ENCODE measurements around the gene CORO2B.

DNA sequence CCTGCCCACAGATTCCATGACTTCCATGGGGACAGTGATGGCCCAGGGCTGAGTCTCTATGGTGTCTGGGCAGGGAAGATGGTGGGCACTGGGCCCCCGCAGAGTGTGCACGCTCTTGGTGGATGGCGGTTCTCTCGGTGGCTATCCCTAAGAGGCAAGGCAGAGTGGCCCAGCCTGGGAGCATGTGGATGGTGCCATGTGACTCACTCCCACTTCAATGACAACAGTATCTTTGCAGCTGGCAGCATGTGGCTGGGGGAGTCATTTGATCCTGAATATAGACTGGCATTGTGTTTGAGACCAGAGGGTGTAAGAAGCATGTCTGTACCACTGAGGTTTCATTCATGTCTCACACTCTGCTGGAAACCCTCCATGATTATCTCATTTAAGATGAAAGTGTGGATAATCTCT, 101.2 kb downstream of the CORO2B start:
- TF ChIP-seq ZNF274 (IDR thresholded peaks at IDR 0.05; ENCODE audit: low read depth, low read length) (no peak), YY1 (IDR thresholded peaks at IDR 0.05; ENCODE audit: insufficient read depth, insufficient read length) (no peak)

Measured in NT2/D1 (cell line).